GM12872 (cell line): Measurements from ENCODE around the gene GDF10.

Experiments used
- TF ChIP-seq, protein P1 (sequence below): IDR thresholded peaks from 3 replicates; pipeline ENCODE4 v1.5.1; 2011; ENCODE audit warnings: low read depth, mild to moderate bottlenecking, low read length, moderate library complexity; ENCODE audit not compliant: insufficient read depth

GDF10 gene

GRCh38 chr10:47331491-47331890 lies 31.5 kb downstream of the GDF10 start:
- TF ChIP-seq, protein P1, sequence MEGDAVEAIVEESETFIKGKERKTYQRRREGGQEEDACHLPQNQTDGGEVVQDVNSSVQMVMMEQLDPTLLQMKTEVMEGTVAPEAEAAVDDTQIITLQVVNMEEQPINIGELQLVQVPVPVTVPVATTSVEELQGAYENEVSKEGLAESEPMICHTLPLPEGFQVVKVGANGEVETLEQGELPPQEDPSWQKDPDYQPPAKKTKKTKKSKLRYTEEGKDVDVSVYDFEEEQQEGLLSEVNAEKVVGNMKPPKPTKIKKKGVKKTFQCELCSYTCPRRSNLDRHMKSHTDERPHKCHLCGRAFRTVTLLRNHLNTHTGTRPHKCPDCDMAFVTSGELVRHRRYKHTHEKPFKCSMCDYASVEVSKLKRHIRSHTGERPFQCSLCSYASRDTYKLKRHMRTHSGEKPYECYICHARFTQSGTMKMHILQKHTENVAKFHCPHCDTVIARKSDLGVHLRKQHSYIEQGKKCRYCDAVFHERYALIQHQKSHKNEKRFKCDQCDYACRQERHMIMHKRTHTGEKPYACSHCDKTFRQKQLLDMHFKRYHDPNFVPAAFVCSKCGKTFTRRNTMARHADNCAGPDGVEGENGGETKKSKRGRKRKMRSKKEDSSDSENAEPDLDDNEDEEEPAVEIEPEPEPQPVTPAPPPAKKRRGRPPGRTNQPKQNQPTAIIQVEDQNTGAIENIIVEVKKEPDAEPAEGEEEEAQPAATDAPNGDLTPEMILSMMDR: no peak

DNA sequence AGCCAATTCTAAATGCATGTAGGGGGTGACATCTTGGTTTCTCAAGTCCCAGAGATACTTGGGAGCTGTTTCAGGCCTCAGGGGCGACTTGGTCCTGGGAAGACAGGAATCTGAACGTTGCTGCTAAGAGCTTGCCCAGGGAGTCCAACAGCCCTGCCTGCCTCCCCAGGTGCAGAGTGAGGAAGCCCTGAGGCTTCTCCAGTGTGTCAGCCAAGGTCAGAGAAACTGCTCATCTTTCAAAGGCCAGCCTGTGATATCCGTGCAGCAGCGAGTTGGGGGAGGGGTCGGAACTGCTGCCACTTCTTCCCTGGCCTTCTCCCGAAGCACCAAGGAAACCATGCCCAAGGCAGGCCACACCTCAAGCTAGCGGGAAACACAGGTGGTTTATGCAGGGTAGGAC lies 32.0 kb downstream of the GDF10 start:
- TF ChIP-seq, protein P1: no peak

GRCh38 chr10:47332371-47332770 lies 32.4 kb downstream of the GDF10 start:
- TF ChIP-seq, protein P1: no peak

GRCh38 chr10:47332946-47333345 lies 32.9 kb downstream of the GDF10 start:
- TF ChIP-seq, protein P1: no peak

DNA sequence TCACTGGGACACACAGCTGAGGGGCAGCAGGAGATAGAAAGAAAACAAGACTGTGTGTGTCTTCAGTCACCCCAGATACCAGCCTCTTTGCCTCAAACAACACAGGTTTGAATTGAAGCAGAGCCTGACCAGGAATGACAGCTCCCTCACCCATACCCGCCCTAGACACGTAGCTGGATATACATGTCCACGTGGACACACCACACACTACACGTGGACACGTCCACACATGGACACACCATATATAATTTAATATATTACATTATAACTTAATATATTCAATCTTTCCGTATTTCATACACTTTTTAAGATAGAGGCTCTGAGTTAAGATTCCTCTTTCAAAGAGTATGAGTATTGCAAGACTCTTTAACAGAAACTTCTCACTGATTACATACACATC lies 33.5 kb downstream of the GDF10 start:
- TF ChIP-seq, protein P1: no peak

- TF ChIP-seq, protein P1: no peak
Observed at GRCh38 chr10:47334466-47335295, 34.7 kb downstream of the GDF10 start.

DNA sequence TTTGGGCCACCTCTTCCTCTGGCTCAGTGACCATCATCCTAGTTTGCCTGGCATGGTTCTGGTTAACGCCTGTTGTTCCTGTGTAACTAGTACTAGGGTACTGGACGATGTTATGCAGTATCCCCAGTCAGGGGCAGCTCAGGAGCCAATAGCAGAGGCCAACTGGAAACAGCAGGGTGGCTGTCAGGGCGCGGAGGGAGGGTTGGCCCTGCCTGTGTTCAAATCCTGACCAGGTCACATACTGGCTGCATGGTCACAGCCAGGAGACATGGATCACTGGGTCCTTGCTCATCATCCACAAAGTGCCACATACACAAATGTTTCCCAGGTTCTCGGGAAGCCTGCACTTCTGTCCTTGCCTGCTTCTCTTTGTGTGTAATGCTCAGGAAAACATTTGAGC lies 35.9 kb downstream of the GDF10 start:
- TF ChIP-seq, protein P1: no peak
